Activated naive CD8-positive, alpha-beta T cell (primary cell): ENCODE measurements around the gene TAF11L9.
"Not testable (repeated sequence)": the region's sequence is repeated elsewhere in the genome, so short reads cannot be mapped to it uniquely, and the experiment has no call there.

Experiments
- H3K27ac Mint-ChIP-seq: one replicate; pipeline ENCODE4 v1.8.0; 2021; ENCODE audit warnings: mixed read lengths
- H3K27me3 Mint-ChIP-seq: one replicate; pipeline ENCODE4 v1.8.0; 2021; ENCODE audit warnings: mixed read lengths
- H3K36me3 Mint-ChIP-seq: one replicate; pipeline ENCODE4 v1.8.0; 2021; ENCODE audit warnings: mixed read lengths
- H3K4me1 Mint-ChIP-seq: one replicate; pipeline ENCODE4 v1.8.0; 2021; ENCODE audit warnings: low read depth, mixed read lengths
- H3K4me3 Mint-ChIP-seq: one replicate; pipeline ENCODE4 v1.8.0; 2021; ENCODE audit warnings: mild to moderate bottlenecking, mixed read lengths
- H3K9me3 Mint-ChIP-seq: one replicate; pipeline ENCODE4 v1.8.0; 2021; ENCODE audit warnings: low read depth, mixed read lengths

TAF11L9 gene

GRCh38 chr5:17594255-17594654 is at the start of gene TAF11L9:
Gene TAF11L9, minus strand, starts transcription at chr5:17594394.
- not testable (repeated sequence) for H3K4me1 Mint-ChIP-seq, H3K27ac Mint-ChIP-seq, H3K4me3 Mint-ChIP-seq, H3K36me3 Mint-ChIP-seq, H3K9me3 Mint-ChIP-seq, H3K27me3 Mint-ChIP-seq

- Mint-ChIP-seq H3K27ac (no peak within 1 kb of the TSS), H3K4me3 (no peak within 1 kb of the TSS)
These were observed 40.0 kb upstream of the TAF11L9 start, which contains the start of gene TAF11L14 for GRCh38 chr5:17634160-17634559. Gene TAF11L14, plus strand, starts transcription at chr5:17634460.

GRCh38 chr5:17631788-17632187 is 37.6 kb upstream of the TAF11L9 start, which contains the start of gene TAF11L13:
Gene TAF11L13, plus strand, starts transcription at chr5:17632088.
- not testable (repeated sequence) for H3K27me3 Mint-ChIP-seq, H3K36me3 Mint-ChIP-seq, H3K4me1 Mint-ChIP-seq, H3K9me3 Mint-ChIP-seq, H3K27ac Mint-ChIP-seq, H3K4me3 Mint-ChIP-seq

More at GRCh38 chr5:17634160-17634559, 40.0 kb upstream of the TAF11L9 start, which contains the start of gene TAF11L14:
- Mint-ChIP-seq H3K36me3 (no peaks in the 10 kb centered on the region), H3K4me1 (no peaks in the 10 kb centered on the region), H3K9me3 (peaks cover 4% of the 10 kb centered on the region), H3K27me3 (no peaks in the 10 kb centered on the region)

GRCh38 chr5:17625686-17626085 is 31.5 kb upstream of the TAF11L9 start:
- Mint-ChIP-seq H3K4me3 (no peak overlapping the region), H3K9me3 (no peaks in the 10 kb centered on the region), H3K27me3 (no peaks in the 10 kb centered on the region), H3K36me3 (no peaks in the 10 kb centered on the region), H3K27ac (no peak overlapping the region), H3K4me1 (no peaks in the 10 kb centered on the region)

GRCh38 chr5:17620627-17621026 is 26.4 kb upstream of the TAF11L9 start:
- H3K4me1 Mint-ChIP-seq: no peaks in the 10 kb centered on the region
- no peak overlapping the region for H3K4me3 Mint-ChIP-seq
- no peak overlapping the region for H3K27ac Mint-ChIP-seq
- H3K9me3 Mint-ChIP-seq: peaks cover 3% of the 10 kb centered on the region
- no peaks in the 10 kb centered on the region for H3K27me3 Mint-ChIP-seq
- no peaks in the 10 kb centered on the region for H3K36me3 Mint-ChIP-seq

- Mint-ChIP-seq H3K36me3 (no peaks in the 10 kb centered on the region), H3K27ac (no peak overlapping the region), H3K27me3 (no peaks in the 10 kb centered on the region), H3K4me3 (no peak overlapping the region), H3K9me3 (peaks cover 3% of the 10 kb centered on the region), H3K4me1 (no peaks in the 10 kb centered on the region)
These were observed 25.2 kb upstream of the TAF11L9 start for GRCh38 chr5:17619354-17619753.

- Mint-ChIP-seq H3K4me3 (no peak overlapping the region), H3K9me3 (peaks cover 4% of the 10 kb centered on the region), H3K4me1 (no peaks in the 10 kb centered on the region), H3K27ac (no peak overlapping the region), H3K36me3 (no peaks in the 10 kb centered on the region), H3K27me3 (no peaks in the 10 kb centered on the region)
These were observed 20.8 kb upstream of the TAF11L9 start for GRCh38 chr5:17614872-17615605.

GRCh38 chr5:17610092-17610491 is 15.9 kb upstream of the TAF11L9 start, which contains the start of gene TAF11L12:
Gene TAF11L12, plus strand, starts transcription at chr5:17610392.
- not testable (repeated sequence) for H3K36me3 Mint-ChIP-seq, H3K4me3 Mint-ChIP-seq, H3K27ac Mint-ChIP-seq, H3K9me3 Mint-ChIP-seq, H3K27me3 Mint-ChIP-seq, H3K4me1 Mint-ChIP-seq

DNA sequence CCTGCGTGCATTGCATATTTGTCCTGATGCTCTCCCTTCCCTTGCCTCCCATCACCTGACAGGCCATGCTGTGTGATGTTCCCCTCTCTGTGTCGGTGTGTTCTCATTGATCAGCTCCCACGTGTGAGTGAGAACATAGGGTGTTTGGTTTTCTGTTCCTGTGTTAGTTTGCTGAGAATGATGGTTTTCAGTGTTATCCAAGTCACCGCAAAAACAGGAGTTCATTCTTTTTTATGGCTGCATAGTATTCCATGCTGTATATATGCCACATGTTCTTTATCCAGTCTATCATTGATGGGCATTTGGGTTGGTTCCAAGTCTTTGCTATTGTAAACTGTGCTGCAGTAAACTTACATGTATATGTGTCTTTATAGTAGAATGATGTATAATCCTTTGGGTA is 13.3 kb upstream of the TAF11L9 start:
- not testable (repeated sequence) for H3K4me3 Mint-ChIP-seq, H3K27ac Mint-ChIP-seq, H3K9me3 Mint-ChIP-seq, H3K27me3 Mint-ChIP-seq, H3K4me1 Mint-ChIP-seq, H3K36me3 Mint-ChIP-seq

- Mint-ChIP-seq H3K9me3 (peaks cover 7% of the 10 kb centered on the region), H3K27me3 (no peaks in the 10 kb centered on the region), H3K4me3 (no peak overlapping the region), H3K27ac (no peak overlapping the region), H3K36me3 (no peaks in the 10 kb centered on the region), H3K4me1 (no peaks in the 10 kb centered on the region)
These were observed 10.8 kb upstream of the TAF11L9 start for GRCh38 chr5:17604951-17605350.

- H3K4me3 Mint-ChIP-seq, H3K27ac Mint-ChIP-seq, H3K36me3 Mint-ChIP-seq, H3K4me1 Mint-ChIP-seq, H3K9me3 Mint-ChIP-seq, H3K27me3 Mint-ChIP-seq: not testable (repeated sequence)
These were observed 9.7 kb upstream of the TAF11L9 start, which contains the start of gene TAF11L11 for GRCh38 chr5:17603880-17604279. Gene TAF11L11, plus strand, starts transcription at chr5:17604183.

DNA sequence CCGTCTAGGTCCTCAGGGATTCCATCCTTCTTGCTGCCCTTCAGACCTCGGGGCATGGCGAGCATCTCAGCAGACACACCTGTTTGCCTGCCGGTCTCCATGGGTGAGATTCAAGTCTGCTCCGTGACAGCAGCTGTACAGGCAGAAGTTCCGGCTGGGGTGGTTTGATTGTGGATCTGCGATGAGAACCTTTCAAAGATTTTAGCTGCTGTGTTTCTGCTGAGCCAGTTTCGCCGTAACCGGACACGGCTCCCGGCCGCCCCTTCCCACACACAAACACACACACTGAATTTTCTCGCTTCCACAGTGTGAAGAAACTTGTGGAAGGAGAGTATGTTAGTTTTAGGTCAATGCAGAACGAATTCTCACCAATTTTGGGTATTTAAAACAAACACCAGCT is 3.5 kb upstream of the TAF11L9 start, which contains the start of gene TAF11L10:
TAF11L10 (minus strand) TSS at position 101 of the 400 bp plus-strand sequence.
- not testable (repeated sequence) for H3K4me3 Mint-ChIP-seq, H3K36me3 Mint-ChIP-seq, H3K27me3 Mint-ChIP-seq, H3K4me1 Mint-ChIP-seq, H3K9me3 Mint-ChIP-seq, H3K27ac Mint-ChIP-seq

GRCh38 chr5:17590860-17591259 is 3.3 kb downstream of the TAF11L9 start, which contains the start of gene TAF11L8:
Gene TAF11L8, minus strand, starts transcription at chr5:17590960.
- not testable (repeated sequence) for H3K36me3 Mint-ChIP-seq, H3K27me3 Mint-ChIP-seq, H3K9me3 Mint-ChIP-seq

DNA sequence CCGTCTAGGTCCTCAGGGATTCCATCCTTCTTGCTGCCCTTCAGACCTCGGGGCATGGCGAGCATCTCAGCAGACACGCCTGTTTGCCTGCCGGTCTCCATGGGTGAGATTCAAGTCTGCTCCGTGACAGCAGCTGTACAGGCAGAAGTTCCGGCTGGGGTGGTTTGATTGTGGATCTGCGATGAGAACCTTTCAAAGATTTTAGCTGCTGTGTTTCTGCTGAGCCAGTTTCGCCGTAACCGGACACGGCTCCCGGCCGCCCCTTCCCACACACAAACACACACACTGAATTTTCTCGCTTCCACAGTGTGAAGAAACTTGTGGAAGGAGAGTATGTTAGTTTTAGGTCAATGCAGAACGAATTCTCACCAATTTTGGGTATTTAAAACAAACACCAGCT is 8.5 kb downstream of the TAF11L9 start, which contains the start of gene TAF11L7:
TAF11L7 (minus strand) TSS at position 101 of the 400 bp plus-strand sequence.
- not testable (repeated sequence) for H3K27me3 Mint-ChIP-seq, H3K4me1 Mint-ChIP-seq, H3K27ac Mint-ChIP-seq, H3K36me3 Mint-ChIP-seq, H3K4me3 Mint-ChIP-seq, H3K9me3 Mint-ChIP-seq

More at GRCh38 chr5:17590860-17591259, 3.3 kb downstream of the TAF11L9 start, which contains the start of gene TAF11L8:
- H3K4me3 Mint-ChIP-seq, H3K27ac Mint-ChIP-seq, H3K4me1 Mint-ChIP-seq: not testable (repeated sequence)
